ENCODE measurements around the gene TMEM150B. TPM values are rescaled to one million over a fixed set of nuclear protein-coding genes. Genes with fewer than 3 reads are reported as not detected.

TMEM150B gene
- total and polyA plus RNA-seq, 10 donors, result 1.7 to 34.1 (median 7.8) TPM

DNA sequence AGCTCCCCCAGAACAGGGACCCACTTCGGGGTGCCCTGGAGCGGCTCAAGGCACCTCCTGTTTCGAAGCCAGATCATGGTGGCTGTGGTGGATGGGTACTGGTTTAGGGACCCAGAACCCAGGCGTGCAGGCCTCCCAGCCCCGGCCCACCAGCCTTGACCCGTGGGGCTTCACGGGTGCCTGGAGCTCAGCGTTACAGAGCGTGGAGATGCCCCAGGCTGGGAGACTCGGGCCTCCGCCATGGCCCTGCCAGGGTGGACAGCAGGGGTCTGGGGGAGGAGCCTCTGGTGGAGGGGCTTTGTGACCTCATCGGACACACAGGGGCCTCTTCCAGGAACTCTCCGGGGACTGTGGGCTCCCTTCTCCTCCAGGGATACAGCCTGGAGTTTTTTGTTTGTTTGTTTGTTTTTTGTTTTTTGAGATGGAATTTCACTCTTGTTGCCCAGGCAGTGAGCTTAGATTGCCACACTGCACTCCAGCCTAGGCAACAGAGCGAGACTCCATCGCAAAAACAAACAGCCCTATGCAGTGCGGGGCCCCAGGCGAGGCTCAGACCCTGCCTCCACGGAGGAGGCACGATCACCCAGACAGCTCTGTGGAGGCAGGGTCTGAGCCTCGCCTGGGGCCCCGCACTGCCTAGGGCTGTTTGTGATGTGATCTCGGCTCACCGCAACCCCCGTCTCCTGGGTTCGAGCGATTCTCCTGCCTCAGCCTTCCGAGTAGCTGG lies 38.0 kb upstream of the TMEM150B start, which contains the start of gene GARIN5B:
GARIN5B (minus strand) TSS at position 271 of the 727 bp plus-strand sequence; CDS start at position 77, 194 bp downstream.
- 84 to 89% (median 85%) methylated on average over 16 to 27 of the region's 27 CpGs for WGBS, 5 donors
- Histone ChIP-seq H3K4me1 (no peaks in the 10 kb centered on the region), H3K4me3 (no peak within 1 kb of the TSS), H3K36me3 (no peaks in the 10 kb centered on the region), H3K27me3 (replicated peaks in 1 of 7) (peaks cover 0 to 48% (median 4%) of the 10 kb centered on the region in 7 donors), H3K27ac (no peak within 1 kb of the TSS), H3K9me3 (no peaks in the 10 kb centered on the region)
- no peak for DNase-seq
- TF ChIP-seq, protein P1, sequence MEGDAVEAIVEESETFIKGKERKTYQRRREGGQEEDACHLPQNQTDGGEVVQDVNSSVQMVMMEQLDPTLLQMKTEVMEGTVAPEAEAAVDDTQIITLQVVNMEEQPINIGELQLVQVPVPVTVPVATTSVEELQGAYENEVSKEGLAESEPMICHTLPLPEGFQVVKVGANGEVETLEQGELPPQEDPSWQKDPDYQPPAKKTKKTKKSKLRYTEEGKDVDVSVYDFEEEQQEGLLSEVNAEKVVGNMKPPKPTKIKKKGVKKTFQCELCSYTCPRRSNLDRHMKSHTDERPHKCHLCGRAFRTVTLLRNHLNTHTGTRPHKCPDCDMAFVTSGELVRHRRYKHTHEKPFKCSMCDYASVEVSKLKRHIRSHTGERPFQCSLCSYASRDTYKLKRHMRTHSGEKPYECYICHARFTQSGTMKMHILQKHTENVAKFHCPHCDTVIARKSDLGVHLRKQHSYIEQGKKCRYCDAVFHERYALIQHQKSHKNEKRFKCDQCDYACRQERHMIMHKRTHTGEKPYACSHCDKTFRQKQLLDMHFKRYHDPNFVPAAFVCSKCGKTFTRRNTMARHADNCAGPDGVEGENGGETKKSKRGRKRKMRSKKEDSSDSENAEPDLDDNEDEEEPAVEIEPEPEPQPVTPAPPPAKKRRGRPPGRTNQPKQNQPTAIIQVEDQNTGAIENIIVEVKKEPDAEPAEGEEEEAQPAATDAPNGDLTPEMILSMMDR (IDR thresholded peaks at IDR 0.05 in 8 of 11, conservative IDR thresholded peaks at IDR 0.05 in 3 of 11), result no peak
- TF ChIP-seq POLR2AphosphoS5 (IDR thresholded peaks at IDR 0.05) (no peak), POLR2A (IDR thresholded peaks at IDR 0.05) (no peak)
- intact Hi-C loops (cut with DNase I; ENCODE audit: low total_unique reads), result no loop called here

DNA sequence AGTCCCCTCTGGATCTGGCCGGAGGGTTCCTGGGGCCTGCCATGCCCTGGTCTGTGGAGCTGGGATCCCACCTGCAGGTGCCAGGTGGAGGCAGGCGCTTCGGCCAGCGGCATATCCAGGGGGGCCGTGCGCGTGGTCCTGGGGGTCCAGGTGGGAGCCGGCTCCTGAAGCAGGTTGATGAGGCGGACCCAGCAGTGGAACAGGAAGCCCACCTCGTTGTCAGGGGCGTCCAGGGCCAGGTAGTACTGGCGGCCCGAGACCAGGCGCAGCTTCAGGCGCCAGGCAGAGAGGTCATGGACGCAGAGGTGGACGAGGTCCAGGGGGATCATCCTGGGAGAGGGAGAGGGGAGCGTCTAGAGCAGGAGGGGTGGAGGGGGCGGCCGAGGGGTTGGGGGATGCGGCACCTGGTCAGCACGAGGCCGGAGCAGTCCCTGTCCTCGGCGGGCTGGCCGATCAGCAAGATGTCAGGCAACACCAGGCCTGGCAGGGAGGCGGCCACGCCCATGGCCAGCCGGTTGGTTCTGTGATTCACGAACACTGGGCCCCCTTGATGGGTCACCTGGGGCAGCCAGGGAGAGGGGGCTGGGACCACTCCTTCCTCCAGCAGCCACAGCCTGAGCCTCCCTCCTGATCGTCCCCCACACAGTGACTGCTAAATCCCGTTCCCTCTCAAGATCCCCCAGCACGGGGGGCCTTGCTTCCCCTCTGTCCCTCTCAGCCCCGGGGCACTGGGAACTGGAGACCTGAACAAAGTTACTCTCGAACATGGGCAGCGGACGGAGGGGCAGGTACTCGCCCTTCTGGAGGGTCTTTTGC lies 37.2 kb upstream of the TMEM150B start:
- H3K27me3 ChIP-seq (replicated peaks in 1 of 7), result peaks cover 0 to 48% (median 0%) of the 10 kb centered on the region in 7 donors
- H3K4me3 ChIP-seq, result no peak overlapping the region
- WGBS, 5 donors, result 78 to 87% (median 83%) methylated on average over 33 to 38 of the region's 38 CpGs
- DNase-seq, result no peak
- intact Hi-C loops (cut with DNase I; ENCODE audit: low total_unique reads), result no loop called here
- H3K4me1 ChIP-seq, result no peaks in the 10 kb centered on the region
- TF ChIP-seq, protein P1 (IDR thresholded peaks at IDR 0.05 in 8 of 11, conservative IDR thresholded peaks at IDR 0.05 in 3 of 11), result no peak
- TF ChIP-seq POLR2AphosphoS5 (IDR thresholded peaks at IDR 0.05) (no peak), POLR2A (IDR thresholded peaks at IDR 0.05) (no peak)
- H3K9me3 ChIP-seq, result no peaks in the 10 kb centered on the region
- no peak overlapping the region for H3K27ac ChIP-seq
- H3K36me3 ChIP-seq, result no peaks in the 10 kb centered on the region

DNA sequence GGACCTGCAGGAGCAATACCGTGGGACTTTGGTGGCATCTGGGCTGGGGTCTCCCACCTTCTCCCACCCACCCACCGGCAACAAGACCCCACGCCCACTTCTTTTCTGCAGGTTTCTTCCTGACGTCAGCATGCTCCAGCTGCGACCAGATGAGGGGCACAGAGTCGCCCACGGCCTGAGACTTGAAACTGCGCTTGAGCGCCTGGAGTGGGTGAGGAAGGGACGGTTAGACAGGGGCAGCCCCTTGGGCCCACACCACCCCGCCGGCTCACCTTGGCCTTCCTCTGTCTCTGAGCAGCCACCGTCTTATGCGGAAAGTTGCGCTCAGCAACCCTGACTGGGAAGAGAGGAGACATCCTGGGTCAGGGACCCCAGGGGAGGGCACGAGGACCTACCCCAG lies 35.8 kb upstream of the TMEM150B start:
- H3K27ac ChIP-seq, result no peak overlapping the region

More for the DNA sequence above, 35.8 kb upstream of the TMEM150B start:
- intact Hi-C loops (cut with DNase I; ENCODE audit: low total_unique reads), result no loop called here
- TF ChIP-seq POLR2AphosphoS5 (IDR thresholded peaks at IDR 0.05), result no peak
- no peak for TF ChIP-seq POLR2A (IDR thresholded peaks at IDR 0.05)
- TF ChIP-seq, protein P1 (IDR thresholded peaks at IDR 0.05 in 8 of 11, conservative IDR thresholded peaks at IDR 0.05 in 3 of 11), result no peak
- Histone ChIP-seq H3K9me3 (no peaks in the 10 kb centered on the region), H3K27me3 (replicated peaks in 1 of 7) (peaks cover 0 to 51% (median 0%) of the 10 kb centered on the region in 7 donors), H3K4me1 (no peaks in the 10 kb centered on the region), H3K4me3 (no peak overlapping the region), H3K36me3 (no peaks in the 10 kb centered on the region)
- no peak for DNase-seq
- 79 to 91% (median 86%) methylated on average over 13 to 16 of the region's 16 CpGs for WGBS, 5 donors
